NCI-H1436 treated with DMSO at 0.1 percent for 48 hours (cell line): ENCODE data around the gene LAMTOR1.

Experiments
- DNase-seq: peaks from one replicate; lab custom pipeline; 2025; lab: John Stamatoyannopoulos, UW

The LAMTOR1 gene

GRCh38 chr11:72119198-72119597 is 16.1 kb upstream of the LAMTOR1 start:
- no peak for DNase-seq

GRCh38 chr11:72116019-72116755 is 13.1 kb upstream of the LAMTOR1 start:
- no peak for DNase-seq

GRCh38 chr11:72114570-72114969 is 11.5 kb upstream of the LAMTOR1 start:
- DNase-seq, result no peak

DNA sequence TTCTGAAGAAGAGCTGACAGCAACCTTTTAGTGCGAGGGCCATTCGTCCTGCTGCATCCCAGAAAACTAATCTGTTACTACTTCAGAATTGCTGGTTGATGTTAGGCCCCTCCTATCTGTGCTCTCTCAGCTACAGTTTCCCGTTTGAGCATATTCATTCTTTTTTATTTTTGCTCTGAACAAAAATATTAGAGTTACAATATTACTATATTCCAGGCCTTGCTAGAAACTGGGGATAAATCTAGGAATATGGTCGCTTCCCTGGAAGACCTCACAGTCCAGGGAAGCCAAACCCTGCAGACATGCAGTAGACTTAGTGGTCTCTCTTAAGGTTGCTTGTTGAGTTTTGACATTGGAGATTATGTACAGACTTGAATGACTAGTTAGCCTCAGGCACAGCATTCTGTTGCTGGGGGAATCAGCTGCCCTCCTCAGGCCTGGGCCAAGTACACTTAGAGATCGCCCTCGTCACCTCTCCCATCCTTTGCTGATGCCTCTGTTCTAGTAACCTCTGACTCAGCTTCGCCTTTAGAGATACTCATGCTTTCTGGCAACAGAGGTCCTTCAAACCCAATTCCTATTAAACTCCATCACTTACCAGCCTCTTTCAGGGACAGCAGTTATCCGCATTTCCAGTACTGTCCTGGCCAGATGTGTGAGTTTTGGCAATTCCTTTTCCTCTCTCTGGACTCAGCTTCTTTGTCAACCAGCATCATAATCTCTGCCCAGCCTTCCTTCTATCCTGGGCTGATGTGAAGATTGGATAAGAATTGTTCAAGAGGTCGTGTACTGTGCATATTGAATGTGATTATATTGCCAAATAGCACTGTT is 10.1 kb upstream of the LAMTOR1 start:
- no peak for DNase-seq

GRCh38 chr11:72112143-72112977 is 9.3 kb upstream of the LAMTOR1 start, which contains the start of gene ANAPC15:
TSS of gene ANAPC15 (minus strand) at chr11:72112695. CDS start at chr11:72111276, 1,419 bp downstream.
- peak; percentile 98 for DNase-seq

GRCh38 chr11:72111300-72112142 is 8.4 kb upstream of the LAMTOR1 start:
- no peak for DNase-seq

GRCh38 chr11:72105888-72106287 is 2.8 kb upstream of the LAMTOR1 start, which contains the start of gene TOMT:
TSS of gene TOMT (plus strand) at chr11:72105924. CDS start at chr11:72105952, 28 bp downstream.
- DNase-seq, result no peak

- no peak for DNase-seq
Measured at GRCh38 chr11:72103754-72104167, 664 bp upstream of the LAMTOR1 start.

DNA sequence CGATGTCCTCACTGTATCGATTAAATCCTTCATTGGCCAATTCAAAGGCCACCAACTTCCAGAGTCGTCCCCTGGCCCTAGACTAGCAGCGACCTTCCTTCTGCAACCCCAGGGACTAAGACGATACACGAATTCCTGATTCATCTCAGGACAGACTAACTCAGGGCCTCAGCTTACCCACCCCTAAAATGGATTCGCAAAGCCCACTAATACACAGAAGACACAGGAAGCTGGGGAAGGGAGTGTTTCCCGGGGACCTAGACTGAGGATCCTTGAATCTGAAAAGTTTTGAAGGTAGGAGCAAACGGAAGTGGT is 509 bp downstream of the LAMTOR1 start:
- no peak for DNase-seq

DNA sequence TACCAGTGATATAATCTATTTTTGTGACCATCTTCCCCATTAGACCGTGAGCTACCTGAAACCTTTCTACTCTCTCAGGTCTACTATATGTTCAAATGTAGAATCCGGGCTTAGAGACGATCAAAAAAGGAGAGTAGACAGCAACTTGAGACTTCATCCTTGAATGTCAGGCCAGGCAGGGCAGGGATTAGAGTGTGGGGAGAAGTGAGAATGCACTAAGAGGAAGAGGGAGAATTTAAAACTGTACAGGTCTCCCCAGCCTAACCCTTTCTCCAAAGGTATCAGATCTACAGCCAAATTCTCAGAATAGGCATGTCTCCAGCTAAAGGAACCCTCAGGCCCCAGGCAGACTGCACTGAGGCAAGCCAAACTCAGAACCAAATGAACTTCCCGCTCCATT is 935 bp downstream of the LAMTOR1 start:
- DNase-seq, result no peak

GRCh38 chr11:72100462-72100861 is 2.6 kb downstream of the LAMTOR1 start:
- DNase-seq, result no peak

- no peak for DNase-seq
Measured at GRCh38 chr11:72100009-72100408, 3.1 kb downstream of the LAMTOR1 start.

DNA sequence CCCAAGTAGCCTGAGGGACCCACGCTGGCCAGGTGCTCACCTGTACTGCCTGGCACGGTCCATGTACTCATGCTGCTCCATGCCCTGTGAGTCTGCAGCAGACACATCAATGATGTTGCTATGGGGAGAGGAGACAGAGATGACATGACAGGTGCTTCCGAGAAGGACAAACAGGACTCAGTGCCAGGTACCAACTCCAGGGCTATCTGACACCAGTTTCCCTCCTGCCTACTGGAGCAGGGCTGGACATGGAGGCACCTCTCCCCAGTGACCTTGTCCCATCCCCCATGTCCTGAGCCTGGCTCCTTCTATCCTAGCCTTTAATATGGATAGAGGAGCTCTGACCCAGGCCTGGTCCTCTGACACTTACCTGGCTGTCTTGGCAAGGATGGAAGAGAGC is 4.4 kb downstream of the LAMTOR1 start:
- DNase-seq, result no peak

DNA sequence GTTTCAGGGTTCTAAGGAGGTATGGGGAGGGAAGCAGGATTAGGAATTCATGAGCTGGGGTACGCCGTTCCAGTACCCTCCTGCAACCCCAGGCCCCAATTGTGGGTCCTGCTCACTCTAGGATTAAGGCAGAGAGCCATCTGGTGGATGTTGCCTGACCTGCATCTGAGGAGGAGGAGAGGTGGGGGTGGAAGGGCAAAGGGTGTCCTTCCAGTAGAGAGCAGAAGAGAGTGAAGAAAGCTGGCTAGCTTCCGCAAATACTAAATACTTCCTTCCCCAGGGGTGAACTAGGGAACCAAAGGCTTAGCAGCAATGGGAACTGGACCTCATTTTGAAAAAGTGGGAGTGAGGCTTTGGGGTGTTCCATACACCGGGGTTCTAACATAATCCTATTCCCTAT is 11.8 kb downstream of the LAMTOR1 start:
- DNase-seq, result no peak

DNA sequence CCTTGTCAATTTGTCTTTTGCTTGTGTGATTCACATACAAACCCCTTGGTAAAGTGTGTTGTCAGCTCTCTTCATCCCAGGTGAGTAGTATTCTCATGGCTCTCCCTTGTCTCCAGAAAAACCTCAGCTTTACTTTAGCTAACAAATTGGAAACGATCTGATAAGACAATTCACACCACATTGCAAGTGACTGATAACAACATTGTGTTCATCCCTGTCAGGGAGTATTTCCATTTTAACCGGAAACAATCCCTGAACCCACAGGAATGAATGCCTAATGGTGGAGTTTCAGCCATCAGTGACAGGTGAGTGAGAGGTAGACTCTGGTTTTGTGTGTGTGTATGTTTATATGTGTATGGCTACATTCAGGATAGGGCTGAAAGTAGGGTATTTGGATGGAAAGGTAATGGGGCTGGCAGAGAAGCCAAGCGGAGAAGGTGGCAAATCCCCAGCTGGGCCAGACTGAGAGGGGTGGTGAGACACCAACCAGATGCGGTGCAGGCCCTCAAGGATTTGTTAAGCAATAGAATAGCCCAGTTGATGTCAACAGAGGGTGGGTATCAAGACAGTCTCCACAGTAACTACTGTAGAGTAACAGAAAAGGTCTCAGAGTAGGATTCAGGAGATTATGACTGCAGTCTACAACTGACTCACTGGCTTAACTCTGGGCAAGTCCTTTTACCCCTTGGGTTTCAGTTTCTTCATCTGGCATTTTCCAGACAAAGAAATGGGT is 14.9 kb downstream of the LAMTOR1 start:
- DNase-seq, result no peak

DNA sequence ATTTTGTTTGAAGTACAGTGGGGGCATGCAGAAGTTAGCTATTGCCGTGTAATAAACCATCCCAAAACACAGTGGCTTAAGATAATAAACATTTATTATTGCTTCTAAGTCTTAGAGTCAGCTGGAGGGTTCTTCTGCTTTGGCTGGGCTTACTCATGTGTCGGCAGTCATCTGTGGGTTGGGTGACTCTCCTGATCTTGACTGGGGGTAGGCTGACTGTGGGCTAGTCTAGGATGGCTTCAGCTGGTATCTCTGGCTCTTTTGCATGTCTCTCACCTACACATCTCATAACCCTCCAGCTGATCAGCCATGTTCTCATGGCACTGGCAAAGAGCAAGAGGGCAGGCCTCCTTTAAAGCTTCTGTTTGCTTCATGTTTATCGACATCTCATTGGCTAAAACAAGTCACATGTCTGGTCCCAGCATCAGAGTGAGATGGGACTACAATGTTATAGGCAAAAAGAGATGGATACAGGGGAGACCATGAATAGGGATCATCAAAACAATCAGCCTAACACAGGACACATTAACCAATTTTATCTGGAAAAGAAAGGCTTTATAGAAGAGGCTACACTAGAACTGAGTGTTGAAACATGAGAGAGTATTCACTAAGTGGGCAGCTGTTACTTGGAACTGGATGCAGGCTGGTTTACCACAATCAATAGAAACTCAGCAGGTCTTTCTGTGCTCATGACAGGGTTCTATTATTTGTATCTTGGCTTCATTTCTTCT is 17.3 kb downstream of the LAMTOR1 start:
- no peak for DNase-seq

GRCh38 chr11:72084965-72085364 is 18.1 kb downstream of the LAMTOR1 start:
- no peak for DNase-seq

GRCh38 chr11:72084076-72084475 is 19.0 kb downstream of the LAMTOR1 start:
- no peak for DNase-seq

- no peak for DNase-seq
Measured at GRCh38 chr11:72083414-72083813, 19.7 kb downstream of the LAMTOR1 start.

- DNase-seq, result no peak
Measured at GRCh38 chr11:72081821-72082453, 21.2 kb downstream of the LAMTOR1 start.
